HL-60 (cell line): ENCODE results near the gene TCFL5.

Experiments
- SPI1 ChIP-seq: IDR thresholded peaks from 2 replicates; pipeline ENCODE4 v1.6.1; 2012; ENCODE audit warnings: low read depth, mild to moderate bottlenecking, borderline replicate concordance
- TF ChIP-seq, protein P1 (sequence below): IDR thresholded peaks from one replicate; pipeline ENCODE4 v1.5.1; 2011; ENCODE audit warnings: low read length, control low read depth, inconsistent platforms; ENCODE audit not compliant: insufficient read depth

DNA sequence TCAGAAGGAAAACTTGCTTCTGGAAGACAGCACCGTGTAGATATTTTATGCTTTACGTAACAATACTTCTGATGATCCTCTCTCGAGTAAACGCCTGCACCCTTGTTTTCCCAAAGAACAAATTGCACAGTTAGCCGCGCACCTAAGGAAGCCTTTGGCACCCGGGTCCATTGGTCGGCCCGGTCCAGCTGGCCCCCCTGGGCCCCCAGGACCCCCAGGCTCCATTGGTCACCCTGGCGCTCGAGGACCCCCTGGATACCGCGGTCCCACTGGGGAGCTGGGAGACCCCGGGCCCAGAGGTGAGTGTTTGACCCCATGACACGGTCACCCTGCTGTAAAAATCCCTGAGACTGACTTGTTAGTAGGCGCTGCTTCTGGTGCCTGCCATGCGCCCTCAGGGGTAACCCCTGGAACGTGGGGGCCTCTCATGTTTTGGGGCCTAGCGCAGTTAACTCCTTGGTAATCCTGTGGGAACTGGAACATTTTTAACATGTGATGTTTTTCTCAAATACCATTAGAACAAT lies 24.6 kb downstream of the TCFL5 start:
- TF ChIP-seq, protein P1, sequence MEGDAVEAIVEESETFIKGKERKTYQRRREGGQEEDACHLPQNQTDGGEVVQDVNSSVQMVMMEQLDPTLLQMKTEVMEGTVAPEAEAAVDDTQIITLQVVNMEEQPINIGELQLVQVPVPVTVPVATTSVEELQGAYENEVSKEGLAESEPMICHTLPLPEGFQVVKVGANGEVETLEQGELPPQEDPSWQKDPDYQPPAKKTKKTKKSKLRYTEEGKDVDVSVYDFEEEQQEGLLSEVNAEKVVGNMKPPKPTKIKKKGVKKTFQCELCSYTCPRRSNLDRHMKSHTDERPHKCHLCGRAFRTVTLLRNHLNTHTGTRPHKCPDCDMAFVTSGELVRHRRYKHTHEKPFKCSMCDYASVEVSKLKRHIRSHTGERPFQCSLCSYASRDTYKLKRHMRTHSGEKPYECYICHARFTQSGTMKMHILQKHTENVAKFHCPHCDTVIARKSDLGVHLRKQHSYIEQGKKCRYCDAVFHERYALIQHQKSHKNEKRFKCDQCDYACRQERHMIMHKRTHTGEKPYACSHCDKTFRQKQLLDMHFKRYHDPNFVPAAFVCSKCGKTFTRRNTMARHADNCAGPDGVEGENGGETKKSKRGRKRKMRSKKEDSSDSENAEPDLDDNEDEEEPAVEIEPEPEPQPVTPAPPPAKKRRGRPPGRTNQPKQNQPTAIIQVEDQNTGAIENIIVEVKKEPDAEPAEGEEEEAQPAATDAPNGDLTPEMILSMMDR: no peak
- TF ChIP-seq SPI1: no peak
